GM21786 (cell line): Measurements from ENCODE around the gene PTPRJ.

Experiments used
- ATAC-seq: cut with Tn5 transposase; IDR thresholded peaks from one replicate; pipeline ENCODE4 v1.9.1; 2021; ENCODE audit not compliant: unreplicated experiment

The PTPRJ gene

GRCh38 chr11:47992959-47993820 is 12.8 kb downstream of the PTPRJ start:
- ATAC-seq, result no peak

GRCh38 chr11:47994417-47994816 is 14.1 kb downstream of the PTPRJ start:
- no peak for ATAC-seq

GRCh38 chr11:47995360-47995769 is 15.0 kb downstream of the PTPRJ start:
- ATAC-seq, result no peak

GRCh38 chr11:47997063-47998053 is 17.0 kb downstream of the PTPRJ start:
- ATAC-seq, result no peak

- ATAC-seq, result no peak
Observed at GRCh38 chr11:47998345-47998732, 18.0 kb downstream of the PTPRJ start.

- ATAC-seq, result no peak
Observed at GRCh38 chr11:47998733-47999359, 18.5 kb downstream of the PTPRJ start.

GRCh38 chr11:48000432-48000831 is 20.1 kb downstream of the PTPRJ start:
- ATAC-seq, result no peak

- peak; percentile 80 for ATAC-seq
Observed at GRCh38 chr11:48001438-48002021, 21.2 kb downstream of the PTPRJ start.

- no peak for ATAC-seq
Observed at GRCh38 chr11:48002561-48002960, 22.2 kb downstream of the PTPRJ start.

- no peak for ATAC-seq
Observed at GRCh38 chr11:48003926-48004325, 23.6 kb downstream of the PTPRJ start.

- ATAC-seq, result no peak
Observed at GRCh38 chr11:48004456-48004855, 24.1 kb downstream of the PTPRJ start.

GRCh38 chr11:48005136-48005535 is 24.8 kb downstream of the PTPRJ start:
- no peak for ATAC-seq

GRCh38 chr11:48005831-48006270 is 25.5 kb downstream of the PTPRJ start:
- no peak for ATAC-seq

GRCh38 chr11:48006301-48006992 is 26.1 kb downstream of the PTPRJ start:
- peak; percentile 63 for ATAC-seq

- no peak for ATAC-seq
Observed at GRCh38 chr11:48007677-48008076, 27.3 kb downstream of the PTPRJ start.

- peak; percentile 26 for ATAC-seq
Observed at GRCh38 chr11:48008951-48009270, 28.6 kb downstream of the PTPRJ start.

- no peak for ATAC-seq
Observed at GRCh38 chr11:48011102-48011797, 30.9 kb downstream of the PTPRJ start.

- ATAC-seq, result no peak
Observed at GRCh38 chr11:48011798-48012391, 31.5 kb downstream of the PTPRJ start.

- peak; percentile 69 for ATAC-seq
Observed at GRCh38 chr11:48013269-48013901, 33.0 kb downstream of the PTPRJ start.
